Measurements from ENCODE around the gene ANKIB1.

ANKIB1 gene

DNA sequence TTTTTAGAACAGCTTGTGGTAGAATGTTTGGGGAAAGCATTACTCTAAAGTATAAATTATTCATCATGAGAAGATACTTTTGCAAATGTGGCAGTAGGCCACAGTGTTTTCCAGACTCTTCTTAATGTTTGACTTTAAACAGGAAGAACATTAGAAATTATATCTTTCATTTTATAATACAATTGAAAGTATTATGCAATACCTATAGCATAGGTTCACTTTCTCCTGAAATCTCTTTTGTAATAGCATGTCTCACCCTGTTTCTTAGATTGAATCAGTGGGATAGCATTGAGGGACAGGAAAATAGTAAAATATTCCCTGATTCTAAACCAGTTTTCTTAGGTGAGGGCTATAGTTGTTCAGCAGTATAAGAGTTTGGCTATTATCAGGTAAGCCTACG lies 23.1 kb downstream of the ANKIB1 start:
- TF ChIP-seq CTCF (IDR thresholded peaks at IDR 0.05; ENCODE audit: extremely low read depth, missing control alignments): no peak
- DNase-seq (ENCODE audit: low spot score): no peak

DNA sequence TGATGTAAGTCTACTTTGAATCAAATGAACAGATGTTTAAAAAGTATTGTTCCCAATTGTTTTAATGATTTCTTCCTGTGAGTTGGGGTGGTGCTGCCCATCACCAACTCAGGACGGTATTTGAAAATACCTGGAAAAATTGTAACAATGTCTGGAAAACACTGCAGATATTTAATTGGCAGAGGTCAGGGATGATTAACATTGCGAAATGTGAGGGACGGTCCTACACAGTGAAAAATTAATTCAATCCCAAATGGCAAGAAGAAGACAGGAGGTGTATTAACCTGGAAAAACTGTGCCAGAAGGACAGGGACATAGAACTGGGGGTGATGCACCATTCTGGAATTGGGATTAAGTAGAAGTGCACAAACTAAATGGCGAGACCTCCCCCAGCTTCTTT lies 29.6 kb downstream of the ANKIB1 start:
- DNase-seq (ENCODE audit: low spot score): no peak
- TF ChIP-seq CTCF (IDR thresholded peaks at IDR 0.05; ENCODE audit: extremely low read depth, missing control alignments): no peak

- no peak for TF ChIP-seq CTCF (IDR thresholded peaks at IDR 0.05; ENCODE audit: extremely low read depth, missing control alignments)
- DNase-seq (ENCODE audit: low spot score): peak; percentile 25
Measured at GRCh38 chr7:92276460-92276864, 30.7 kb downstream of the ANKIB1 start.

GRCh38 chr7:92279396-92280031 lies 33.7 kb downstream of the ANKIB1 start:
- TF ChIP-seq CTCF (IDR thresholded peaks at IDR 0.05; ENCODE audit: extremely low read depth, missing control alignments): no peak
- no peak for DNase-seq (ENCODE audit: low spot score)

DNA sequence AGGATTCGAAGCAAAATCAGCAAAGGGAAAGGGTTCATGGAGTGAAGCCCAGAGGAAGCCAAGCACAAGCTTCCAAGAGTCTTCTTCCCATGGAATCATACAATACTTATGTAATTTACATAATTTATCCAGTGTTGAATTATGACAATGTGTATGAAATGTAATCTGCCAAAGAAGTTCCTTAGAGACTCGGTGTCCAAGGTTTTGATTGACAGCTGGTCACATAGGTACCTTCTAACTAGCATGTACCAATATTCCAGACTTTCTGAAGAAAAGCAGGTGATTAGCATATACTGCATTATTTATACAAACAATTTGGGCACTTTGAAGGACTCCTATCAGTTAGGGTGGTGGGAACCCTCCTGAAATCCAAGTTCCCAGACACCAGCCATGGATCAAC lies 35.3 kb downstream of the ANKIB1 start:
- no peak for TF ChIP-seq CTCF (IDR thresholded peaks at IDR 0.05; ENCODE audit: extremely low read depth, missing control alignments)

DNA sequence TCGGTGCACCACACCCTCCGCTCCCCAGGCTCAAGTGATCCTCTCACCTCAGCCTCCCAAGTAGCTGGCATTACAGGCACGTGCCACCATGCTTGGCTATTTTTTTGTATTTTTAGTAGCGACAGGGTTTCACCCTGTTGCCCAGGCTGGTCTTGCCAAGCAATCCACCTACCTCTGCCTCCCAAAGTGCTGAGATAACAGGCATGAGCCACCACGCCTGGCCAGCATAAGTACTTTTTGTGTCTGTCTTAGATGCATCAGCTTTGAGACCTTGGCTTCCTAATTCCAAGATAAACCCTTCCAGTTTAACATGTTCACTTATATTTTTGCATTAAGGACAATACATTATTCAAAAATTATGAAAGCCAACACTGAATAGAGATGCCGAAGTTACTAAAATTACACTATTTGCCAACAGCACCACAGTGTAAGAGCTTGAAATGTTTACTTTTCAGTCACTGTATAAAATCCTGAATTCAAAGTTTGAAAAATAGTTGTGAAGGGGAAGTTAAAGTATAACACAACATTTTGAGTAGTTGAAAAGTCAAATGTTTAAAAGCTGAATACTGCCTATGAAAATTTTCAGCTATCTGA lies 36.5 kb downstream of the ANKIB1 start:
- no peak for DNase-seq (ENCODE audit: low spot score)
- TF ChIP-seq CTCF (IDR thresholded peaks at IDR 0.05; ENCODE audit: extremely low read depth, missing control alignments): no peak

More for the DNA sequence above, 35.3 kb downstream of the ANKIB1 start:
- no peak for DNase-seq (ENCODE audit: low spot score)

DNA sequence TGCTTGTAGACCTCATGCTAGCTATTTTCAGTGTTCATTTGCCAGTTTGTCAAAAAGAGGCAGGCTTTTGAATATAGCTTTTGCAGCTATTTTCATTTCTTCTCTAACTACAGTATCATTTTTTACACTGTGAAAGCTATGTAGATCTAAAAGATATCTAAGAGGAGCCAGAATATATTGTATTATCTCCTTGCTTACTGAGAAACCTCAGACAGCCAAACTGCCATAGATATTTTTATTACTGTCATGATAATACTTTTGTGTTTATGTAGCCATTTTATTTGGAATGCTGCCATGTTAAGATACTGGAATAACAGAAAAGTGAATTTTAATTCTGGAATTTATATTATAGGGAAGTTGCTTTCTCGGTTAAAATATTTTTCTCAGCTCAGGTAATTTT lies 37.2 kb downstream of the ANKIB1 start:
- TF ChIP-seq CTCF (IDR thresholded peaks at IDR 0.05; ENCODE audit: extremely low read depth, missing control alignments): no peak
- DNase-seq (ENCODE audit: low spot score): no peak
